T-helper 1 cell (primary cell): ENCODE data around the gene SMIM35.

Source experiments
- DNase-seq, 5 donors: peaks; one replicate each; pipeline ENCODE4 v3.0.0-alpha.2; 2012 to 2020

Gene SMIM35

DNA sequence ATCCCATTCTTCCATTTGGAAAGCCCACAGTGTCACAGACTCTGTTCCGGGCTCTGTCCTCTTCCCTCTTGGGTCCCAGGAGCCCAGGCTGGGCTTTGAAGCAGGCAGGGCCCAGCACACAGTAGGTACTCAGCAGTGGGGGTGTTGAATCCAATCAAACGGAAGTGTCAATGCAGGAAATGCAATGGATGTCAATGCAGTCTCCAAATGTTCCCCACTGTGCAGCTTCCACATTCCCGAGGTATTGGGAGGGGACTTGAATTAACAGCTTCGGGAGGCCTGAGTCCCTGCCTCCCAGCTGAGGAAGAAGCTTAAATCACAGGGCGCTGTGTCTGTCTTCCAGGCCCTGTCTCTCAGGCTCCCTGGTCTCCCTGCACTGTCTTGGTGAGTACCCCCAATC is 21.8 kb upstream of the SMIM35 start:
- DNase-seq, result no peak

DNA sequence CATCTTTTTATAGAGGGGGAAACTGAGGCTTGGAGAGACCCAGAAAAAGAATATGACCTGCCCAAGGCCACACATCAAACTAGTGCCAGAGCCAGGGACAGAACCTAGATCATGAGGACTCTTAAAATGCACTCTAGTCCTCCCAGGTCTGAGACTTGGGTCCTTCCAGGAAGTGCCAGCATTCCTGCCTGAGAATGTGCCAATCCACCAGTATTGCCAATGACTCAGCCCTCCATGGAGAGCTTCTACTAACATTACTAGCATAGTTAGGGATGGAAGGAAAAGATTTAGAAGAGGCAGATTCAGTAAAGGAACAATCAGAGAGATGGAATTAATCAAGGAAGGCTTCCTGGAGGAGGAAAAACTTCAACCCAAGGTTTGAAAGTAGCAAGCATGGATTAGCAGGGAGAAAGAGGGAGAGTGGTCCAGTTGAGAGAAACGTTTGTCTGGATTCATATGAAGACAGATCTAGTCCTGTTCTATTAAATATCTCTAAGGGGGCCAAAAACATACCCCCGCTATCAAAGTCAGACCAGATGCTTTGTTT is 20.1 kb upstream of the SMIM35 start:
- no peak for DNase-seq

DNA sequence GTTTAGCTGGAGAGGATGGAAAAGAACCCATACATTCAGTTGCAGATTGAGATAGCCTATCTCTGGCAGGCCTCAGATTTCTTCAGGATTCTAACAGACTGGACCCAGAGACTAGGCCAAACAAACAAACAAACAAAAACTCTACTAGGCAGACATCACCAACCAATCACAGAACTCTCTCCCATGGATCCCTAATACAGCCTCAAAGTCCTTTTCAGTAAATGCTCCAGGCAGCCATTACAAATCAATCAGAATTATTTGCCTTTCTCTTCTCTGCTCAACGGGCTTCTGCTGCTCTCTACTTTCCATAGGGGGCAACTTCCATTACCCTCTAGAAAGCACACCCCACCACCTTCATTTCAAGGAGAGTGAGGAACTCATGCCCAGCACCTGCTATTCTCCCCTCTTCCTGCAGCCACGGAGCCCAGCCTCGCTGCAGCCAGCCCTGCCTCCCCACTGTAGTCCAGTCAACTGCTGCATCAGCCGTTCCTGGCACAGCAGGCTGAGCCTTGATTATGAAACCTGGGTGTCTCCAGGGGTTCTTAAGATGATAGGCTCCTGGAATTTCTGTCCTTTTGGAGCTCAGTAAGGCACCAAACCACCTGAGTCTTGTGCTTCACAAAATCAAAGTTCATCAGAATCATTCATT is 19.0 kb upstream of the SMIM35 start:
- no peak for DNase-seq

DNA sequence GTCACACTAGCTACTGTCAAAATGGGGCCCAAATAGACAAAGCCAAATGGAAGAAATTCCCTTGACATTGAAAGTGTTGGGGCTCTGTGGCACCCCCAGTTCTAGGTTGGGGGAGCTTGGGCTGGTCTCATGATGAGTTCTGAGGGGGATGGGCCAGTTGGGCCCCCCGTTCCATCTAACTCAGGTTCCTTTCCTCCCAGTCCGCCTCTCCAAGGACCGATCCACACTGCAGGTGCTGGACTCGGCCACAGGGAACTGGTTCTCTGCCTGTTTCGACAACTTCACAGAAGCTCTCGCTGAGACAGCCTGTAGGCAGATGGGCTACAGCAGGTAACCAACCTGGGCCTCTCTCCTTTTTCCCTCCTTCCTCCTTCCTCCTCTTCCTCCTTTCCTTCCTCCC is 17.7 kb upstream of the SMIM35 start:
- no peak for DNase-seq

DNA sequence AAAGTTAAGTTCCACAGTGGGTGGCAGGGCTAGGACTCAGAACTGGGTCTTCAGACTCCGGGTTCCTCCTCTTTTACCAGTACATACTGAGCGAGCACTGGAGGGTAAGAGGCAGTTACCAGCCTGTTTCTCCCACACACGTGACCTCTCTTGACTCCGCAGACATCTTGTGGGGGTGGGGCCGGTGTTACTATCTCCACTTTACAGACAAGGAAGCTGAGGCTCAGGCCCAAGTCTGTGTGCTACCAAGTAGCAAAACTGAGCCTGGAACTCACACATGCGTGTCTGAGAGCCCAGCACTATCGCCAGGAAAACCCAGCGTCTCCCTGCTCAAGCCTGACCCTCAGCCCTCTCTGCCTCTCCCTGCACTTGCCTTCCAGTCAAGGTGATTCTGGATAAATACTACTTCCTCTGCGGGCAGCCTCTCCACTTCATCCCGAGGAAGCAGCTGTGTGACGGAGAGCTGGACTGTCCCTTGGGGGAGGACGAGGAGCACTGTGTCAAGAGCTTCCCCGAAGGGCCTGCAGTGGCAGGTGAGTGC is 16.0 kb upstream of the SMIM35 start:
- no peak for DNase-seq

DNA sequence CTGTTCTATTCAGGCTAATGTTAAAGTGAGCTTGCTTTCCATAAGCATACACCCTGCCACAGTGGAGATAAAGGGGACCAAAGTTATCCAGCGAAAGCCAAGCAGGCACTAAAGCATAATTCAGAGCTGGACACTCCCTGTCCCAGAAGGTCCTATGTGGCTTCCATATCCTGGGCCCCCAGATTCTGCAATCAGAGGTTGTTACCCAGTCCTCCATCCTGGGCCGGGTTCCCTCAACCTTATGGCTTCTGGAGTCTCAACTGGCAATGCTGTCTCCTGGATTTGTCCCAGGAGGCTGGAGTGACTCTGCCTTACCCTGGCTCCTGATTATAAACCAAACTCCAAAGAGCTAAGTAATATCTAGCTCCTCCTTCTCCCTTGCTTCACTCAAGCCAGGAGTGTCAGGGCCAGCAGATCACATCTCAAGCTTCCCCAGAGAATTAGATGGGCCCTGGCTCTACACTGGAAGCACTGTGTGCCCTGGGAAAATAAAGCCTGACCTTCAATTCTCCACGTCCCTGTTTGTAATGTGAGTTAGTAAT is 14.0 kb upstream of the SMIM35 start:
- no peak for DNase-seq

DNA sequence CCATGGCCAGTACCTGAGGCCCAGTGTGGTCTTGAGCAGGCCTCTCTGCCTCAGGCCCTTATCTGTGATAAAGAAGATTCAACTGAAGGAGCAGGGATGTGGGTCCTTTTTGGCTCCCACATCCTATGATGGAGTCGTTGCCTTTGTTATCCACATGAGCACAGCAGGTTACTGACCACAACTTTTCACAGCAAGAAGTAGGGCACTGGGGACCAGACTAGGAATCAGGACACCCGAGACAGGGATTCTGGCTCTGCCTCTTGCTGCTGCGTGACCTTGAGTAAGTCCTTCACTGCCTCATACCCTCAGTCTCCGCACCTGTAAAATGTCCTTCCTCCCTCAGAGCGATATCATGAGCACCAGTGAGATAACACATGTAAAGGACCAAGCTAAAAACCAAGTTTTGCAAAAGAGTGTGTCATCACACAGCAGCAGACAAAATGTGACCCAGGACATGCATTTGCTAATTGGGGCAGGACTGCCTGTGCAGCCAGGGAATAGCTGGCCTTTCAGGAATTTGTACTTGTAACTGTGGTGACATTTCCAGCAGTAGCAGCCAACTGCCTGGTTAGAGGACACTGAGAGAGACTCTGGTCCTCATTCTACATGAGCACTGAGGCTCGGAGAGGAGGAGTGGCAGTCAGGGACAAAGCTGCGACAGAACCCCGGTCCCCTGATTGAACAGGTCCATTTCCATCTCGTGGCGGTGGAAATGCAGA is 13.2 kb upstream of the SMIM35 start:
- no peak for DNase-seq

DNA sequence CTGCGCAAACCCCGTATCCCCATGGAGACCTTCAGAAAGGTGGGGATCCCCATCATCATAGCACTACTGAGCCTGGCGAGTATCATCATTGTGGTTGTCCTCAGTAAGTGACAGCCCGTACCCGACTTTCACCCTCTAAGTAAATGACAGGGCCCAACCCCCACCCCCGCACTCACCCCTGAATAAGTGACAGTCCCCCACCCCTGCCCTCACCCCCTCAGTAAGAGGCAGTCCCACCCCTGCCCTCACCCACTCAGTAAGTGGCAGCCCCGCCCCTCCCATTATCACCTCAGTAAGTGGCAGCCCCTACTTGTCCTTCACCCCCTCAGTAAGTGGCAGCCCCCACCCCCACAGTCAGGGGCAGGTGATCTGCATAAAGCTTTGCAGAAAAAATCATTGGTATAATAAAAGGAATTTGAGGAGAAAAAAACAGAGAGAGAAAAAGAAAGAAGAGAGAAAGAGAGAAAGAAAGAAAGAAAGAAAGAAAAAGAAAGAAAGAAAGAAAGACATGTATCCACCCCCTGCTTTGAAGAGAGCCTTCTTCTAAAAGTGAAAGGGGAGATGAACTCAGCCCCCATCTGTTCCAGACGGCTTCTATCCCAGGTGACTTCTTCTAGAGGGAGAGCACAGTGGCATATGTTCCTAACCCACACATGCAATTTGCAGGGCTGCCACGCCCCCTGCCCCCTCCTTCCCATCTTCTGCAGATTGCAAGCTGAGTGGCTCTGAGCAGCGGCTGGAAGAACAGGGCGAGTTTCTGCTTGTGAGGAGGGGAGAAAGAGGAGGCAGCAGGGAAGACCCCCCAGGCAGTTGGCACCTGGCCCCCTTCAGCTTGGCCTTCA is 12.5 kb upstream of the SMIM35 start:
- DNase-seq, result no peak

DNA sequence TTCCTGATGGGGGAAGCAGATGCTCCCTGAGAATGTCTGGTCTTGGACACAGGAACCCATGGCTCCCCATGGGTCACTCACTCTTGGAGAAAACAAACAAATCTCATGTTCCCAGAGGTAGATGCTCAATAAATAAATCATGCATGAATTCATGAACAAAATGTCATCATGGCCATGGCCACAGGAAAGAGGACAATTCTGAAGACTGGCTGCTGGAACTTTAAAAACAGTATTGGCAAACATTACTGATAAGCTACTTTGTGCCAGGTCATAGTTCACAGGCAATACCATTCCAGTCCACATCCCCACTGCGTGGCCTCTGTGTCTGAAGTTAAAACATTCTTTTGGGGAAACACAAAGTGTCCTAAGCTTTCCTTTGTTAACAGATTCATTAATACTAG is 9.2 kb upstream of the SMIM35 start:
- DNase-seq, result no peak

DNA sequence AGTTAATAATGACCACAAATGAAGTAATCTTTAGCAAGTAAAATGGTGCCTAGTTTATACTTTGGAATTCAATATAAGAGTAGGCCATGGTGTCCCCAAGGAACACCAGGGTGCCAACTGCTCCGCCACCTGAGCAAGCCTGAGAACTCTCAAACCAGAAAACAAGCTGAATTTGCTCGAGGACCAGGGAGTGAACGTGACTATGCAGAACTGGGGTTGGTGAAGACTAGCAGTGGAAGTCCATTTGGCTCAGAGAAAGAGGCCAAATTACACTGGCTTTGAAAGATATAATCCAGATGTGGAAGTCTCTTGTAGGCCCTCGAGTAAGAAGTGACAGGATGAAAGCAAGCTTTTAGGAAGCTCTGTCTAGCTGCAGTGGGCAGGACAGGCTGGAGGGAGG is 8.7 kb upstream of the SMIM35 start:
- no peak for DNase-seq

DNA sequence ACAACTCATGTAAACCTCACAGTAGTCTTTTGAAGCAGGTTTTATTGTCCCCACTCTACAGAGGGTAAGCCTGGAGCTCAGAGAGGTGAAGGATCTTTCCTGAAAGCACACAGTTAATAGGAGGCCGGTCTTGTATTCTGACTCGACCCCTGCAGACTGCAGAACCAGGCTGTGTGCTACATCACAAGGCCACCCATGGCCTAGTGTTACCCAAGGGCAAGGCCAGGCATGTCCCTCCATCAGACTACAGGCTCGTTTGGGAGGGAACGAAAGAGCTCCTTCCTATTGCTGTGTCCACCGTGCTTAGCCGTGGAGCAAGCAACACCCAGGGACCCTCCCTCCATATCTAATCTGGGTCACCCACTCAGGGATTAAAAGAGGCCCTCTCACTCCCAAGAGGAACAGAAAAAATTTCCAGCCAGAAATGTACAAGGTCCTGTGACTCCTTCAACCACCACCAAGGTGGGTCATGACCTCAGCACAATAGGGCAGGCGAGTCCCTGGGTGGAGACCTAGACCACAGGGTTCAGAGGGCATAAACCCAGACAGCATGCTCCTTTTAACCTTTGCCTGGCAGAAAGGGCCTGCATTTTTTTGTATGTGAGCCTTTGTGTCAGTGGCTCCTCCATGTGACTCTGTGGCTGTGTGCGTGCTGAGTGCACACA is 6.3 kb upstream of the SMIM35 start:
- no peak for DNase-seq

DNA sequence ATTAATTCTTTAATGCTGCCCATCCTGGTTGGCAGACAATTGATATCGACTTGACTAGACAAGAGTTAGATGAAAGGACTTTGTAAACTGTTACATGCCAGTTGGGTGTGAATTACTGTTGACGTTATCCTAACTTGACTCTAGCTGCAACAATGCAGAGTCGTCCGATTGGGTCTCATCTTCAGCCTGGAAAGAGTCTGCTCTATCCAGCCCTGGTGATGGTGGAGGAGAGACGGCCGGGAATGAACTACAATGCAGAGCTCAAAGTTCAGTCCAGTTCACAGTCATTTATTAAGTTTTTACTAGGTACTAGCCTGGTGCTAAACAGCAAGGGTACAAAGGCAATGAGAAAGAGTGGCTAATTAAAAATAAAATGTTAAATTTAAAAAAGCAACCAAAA is 4.9 kb upstream of the SMIM35 start:
- DNase-seq, result no peak

DNA sequence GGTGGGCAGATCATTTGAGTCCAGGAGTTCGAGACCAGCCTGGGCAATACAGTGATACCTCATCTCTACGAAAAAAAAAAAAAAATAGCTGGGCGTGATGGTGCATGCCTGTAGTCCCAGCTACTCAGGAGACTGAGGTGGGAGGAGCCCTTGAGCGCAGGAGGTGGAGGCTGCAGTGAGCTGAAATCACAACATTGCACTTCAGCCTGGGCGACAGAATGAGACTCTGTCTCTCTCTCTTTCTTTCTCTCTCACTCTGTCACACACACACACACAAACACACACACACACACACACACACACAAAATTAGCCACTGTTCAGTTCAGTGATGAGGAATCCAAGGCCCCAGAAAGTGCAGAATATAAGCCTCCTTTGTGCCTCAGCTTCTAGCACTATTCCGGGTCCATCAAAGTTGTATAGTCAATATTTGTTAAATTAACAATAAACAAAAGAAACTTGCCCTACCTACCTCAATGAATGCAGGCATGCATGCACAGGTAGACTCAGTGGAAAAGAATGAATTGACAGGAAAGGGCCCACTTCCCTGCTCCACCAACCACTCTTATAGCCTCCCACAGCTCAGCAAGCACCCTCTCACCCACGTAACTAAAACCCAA is 3.9 kb upstream of the SMIM35 start:
- DNase-seq, result no peak

DNA sequence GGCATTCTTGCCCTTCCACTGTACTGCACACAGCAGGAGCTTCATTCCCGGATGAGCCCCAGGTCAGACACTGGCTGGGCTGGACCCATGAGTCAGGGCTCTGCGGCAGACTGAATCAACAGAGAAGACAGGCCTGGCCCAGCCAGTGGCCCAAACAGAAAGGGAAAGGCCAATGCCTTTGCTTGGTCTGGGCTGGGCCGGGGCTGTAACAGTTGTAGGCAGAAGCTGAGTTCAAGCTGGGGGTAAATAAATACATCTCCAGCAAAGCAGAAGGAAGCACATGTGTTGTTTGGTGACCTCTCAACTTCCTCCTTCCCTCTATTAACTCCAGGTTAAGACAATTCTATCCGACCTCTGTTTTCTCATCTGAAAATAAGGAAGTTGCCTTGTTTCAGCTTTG is 1.8 kb upstream of the SMIM35 start:
- no peak for DNase-seq

DNA sequence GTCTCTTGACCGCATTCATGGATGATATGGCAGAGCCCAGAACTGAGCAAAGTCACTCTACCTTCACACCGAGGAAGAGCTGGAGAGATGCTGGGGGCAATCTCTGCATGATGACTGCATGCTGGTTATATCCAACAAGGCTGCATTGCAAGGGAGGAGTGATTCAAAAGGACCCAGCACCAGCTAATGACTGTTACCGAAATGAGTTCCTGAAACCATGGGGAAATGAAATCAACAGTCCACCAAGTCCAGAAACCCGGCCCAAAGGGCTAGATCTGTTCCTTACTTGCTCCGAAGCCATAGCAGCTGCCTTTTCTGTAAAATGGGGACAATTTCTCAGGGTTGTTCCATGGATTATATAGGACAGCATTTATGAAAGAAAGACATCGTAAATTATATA is 1.2 kb upstream of the SMIM35 start:
- no peak for DNase-seq

DNA sequence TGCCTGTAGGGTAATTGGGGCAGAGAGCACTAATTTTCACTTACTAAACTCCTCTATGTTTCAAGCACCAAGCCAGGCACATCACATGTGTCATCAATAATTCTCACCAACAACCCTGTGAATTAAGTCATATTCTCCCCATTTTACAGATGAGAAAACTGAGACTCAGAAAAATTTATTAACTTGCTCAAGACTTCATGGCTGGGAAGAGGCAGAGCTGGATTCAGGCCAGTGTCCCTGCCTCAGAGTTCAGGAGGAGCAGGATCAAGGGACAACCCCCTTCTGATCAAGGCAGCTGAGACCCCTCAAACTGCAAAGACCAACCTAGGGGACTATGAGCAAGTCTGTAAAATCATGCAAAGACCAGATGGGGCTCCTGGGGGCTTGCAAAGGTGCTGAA is 2.1 kb downstream of the SMIM35 start:
- no peak for DNase-seq

DNA sequence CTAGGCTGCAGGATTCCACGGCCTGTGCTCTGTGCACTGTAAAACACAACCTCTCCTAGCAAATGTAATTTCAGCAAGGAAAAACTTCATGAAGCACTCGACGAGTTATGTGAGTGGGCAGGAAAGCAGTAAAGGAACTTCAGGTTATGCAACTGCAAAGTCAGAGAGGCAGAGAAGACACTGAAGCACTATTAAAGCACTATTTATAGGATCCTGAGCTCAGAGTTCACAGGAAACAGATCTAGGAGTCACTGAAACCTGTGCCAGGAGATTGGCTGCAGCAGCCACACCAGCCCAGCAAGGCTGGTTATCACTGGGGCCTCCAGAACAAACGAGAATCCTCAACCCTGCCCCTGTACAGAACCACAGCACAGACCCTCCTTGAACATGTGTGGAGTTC is 2.5 kb downstream of the SMIM35 start:
- DNase-seq, result no peak

DNA sequence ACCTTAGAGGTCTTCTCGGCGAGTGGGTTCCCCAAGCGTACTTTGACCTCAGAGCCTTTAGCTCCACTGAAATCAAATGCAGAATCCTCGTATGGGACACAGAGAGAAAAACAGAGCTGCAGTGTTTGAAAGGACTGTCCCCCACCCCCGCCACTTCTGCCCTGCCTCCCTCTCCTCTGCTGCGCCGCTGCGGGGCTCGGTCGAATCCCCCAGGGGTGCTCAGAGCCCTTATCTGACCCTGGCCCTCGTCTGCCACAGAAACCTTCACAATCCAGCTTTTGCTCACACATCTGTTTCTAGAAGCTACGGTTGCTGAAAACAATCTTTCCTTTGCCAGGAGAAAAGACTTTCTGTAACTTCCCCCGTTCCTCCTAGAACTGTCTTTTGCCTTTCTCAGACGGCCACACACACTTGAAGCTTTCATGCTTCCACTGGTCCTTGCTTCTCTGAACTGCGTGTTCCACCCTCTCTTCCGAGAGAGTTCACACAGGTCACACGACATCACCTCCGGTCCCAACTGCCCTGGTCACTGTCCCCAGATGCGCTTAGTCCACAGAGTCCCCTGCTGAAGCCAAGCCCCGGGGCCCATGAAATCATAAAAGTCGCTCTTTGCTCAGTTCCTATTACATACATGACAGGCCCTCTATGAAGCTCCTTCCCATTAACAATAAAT is 3.7 kb downstream of the SMIM35 start:
- DNase-seq, result no peak

DNA sequence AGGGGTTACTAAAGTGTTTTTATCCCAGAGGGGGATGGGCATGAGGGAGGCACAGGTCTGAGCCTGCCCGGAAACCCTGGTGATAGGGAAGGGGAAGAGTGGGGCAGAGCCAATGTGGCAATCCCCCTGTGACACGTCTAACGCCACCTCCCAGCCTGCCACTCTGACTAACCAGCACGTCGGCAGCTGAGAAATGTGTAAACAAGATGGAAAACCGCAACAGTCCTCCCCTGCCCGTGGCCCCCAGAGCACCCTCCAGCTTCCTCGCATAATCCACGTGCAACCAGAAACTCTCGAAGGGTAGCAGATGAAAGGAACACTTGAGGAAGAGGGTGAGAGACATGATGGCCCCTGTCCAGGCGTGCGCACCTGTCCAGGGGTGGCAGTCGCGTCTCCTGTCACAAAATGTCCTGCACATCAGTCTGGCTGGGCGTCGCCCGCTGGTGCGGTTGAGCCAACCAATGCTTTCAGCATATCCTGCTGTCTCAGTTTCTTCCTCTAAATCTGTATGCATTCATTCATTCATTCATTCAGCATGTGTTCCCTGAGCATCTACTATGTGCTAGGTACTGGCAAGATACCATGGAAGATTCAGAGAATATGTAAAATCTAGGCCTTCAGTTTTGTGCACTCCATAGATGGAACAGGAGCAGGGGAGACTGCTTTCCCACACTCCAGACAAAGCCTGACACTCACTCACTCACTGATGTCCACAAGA is 5.4 kb downstream of the SMIM35 start:
- DNase-seq, result no peak

DNA sequence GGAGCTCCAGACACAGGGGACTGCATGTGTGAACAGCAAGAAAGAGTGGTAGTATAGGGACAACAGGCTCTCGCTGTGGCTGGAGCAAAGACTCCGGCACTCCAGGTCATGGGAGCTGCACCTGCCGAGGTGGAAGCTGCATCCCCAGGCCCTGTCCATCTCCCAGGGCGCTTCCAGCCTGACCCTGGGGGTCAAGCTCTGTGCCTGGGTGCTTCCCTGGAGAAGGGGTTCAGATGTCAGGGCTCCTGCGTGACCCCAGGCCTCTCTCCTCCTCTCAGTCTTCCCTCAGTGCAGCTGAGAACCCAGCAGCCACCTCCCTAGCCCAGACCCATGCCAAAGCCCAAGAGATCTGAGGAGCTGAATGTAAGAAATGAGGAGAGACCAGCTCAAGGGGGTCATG is 6.5 kb downstream of the SMIM35 start:
- DNase-seq, result no peak

DNA sequence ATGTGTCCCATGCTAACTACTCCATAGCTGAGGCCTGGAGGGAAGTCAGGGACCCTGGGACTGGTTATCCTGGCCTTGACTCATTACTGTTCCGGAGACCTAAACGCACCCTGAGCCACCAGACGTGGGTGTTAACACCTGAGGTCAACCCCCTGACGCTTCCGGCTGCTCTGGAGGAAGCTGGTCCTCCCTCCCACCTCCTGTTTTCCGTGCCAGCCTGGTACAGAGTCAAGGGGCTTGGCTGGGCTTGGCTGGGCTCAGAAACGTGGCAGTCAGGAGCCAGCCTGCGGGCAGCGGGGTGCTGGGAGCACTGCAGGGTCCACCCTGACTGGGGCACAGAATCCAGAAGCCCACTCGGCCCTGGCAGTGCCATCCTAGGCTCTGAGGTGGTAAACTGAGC is 7.3 kb downstream of the SMIM35 start:
- no peak for DNase-seq
